SK-N-SH (cell line): ENCODE data around the gene OVCH2. TPM values are rescaled to one million over a fixed set of nuclear protein-coding genes. Genes with fewer than 3 reads are reported as not detected.

ENCODE experiments used
- CTCF ChIA-PET: fragments of 300-600, 350-600 bp; formaldehyde crosslinking; extraction: SDS; loops from one replicate; lab custom pipeline; 2021; lab: Yijun Ruan, JAX
- POLR2A ChIA-PET: fragments of 350-600 bp; sonication (Branson Sonifier 250); formaldehyde crosslinking; extraction: SDS; loops from one replicate; lab custom pipeline; 2020; ENCODE audit warnings: antibody characterized with exemption, inconsistent platforms; lab: Yijun Ruan, JAX
- DNase-seq: peaks from one replicate; pipeline ENCODE4 v3.0.0; 2012
- H2AFZ ChIP-seq: fragments of 200-600 bp; sonication (generic); 2 replicates; pipeline ENCODE4 v1.8.1; 2016; ENCODE audit warnings: antibody characterized with exemption, mild to moderate bottlenecking, low read depth
- H3F3A ChIP-seq: fragments of 200-600 bp; sonication (generic); replicated peaks from 2 replicates; pipeline ENCODE3; 2016; ENCODE audit warnings: antibody characterized with exemption, mild to moderate bottlenecking; ENCODE audit not compliant: insufficient read depth
- H3K27ac ChIP-seq, 2 experiments: fragments of 200-500 bp in 1 of 2; fragments of 200-600 bp in 1 of 2; sonication (Bioruptor generic) in 1 of 2; sonication (generic), shearing (Covaris generic) in 1 of 2; 2 replicates each; pipeline versions ENCODE4 v1.5.1 to v1.6.1; 2014 to 2016; ENCODE audit warnings: low read depth in 2 of 2, inconsistent platforms in 1 of 2, low read length in 1 of 2, mild to moderate bottlenecking in 1 of 2, mixed read lengths in 1 of 2
- H3K27me3 ChIP-seq: fragments of 200-600 bp; sonication (generic), shearing (Covaris generic); 2 replicates; pipeline ENCODE4 v1.6.1; 2016; ENCODE audit warnings: mixed run types; ENCODE audit not compliant: insufficient read depth
- H3K36me3 ChIP-seq, 2 experiments: fragments of 200-500 bp in 1 of 2; fragments of 200-600 bp in 1 of 2; sonication (Bioruptor generic) in 1 of 2; sonication (generic) in 1 of 2; replicated peaks in 1 of 2; 2 replicates each; pipeline versions ENCODE3 to v1.5.1; 2014 to 2016; ENCODE audit warnings: low read length in 1 of 2, mild to moderate bottlenecking in 1 of 2; ENCODE audit not compliant: insufficient read depth in 2 of 2, control insufficient read depth in 1 of 2
- H3K4me1 ChIP-seq, 2 experiments: fragments of 200-500 bp in 1 of 2; fragments of 200-600 bp in 1 of 2; sonication (Bioruptor generic) in 1 of 2; sonication (generic), shearing (Covaris generic) in 1 of 2; 2 replicates each; pipeline versions ENCODE4 v1.5.1 to v1.6.1; 2014 to 2016; ENCODE audit warnings: low read depth in 1 of 2, low read length in 1 of 2, mixed run types in 1 of 2; ENCODE audit not compliant: insufficient read depth in 2 of 2, control insufficient read depth in 1 of 2
- H3K4me2 ChIP-seq: fragments of 200-600 bp; sonication (generic), shearing (Covaris generic); 2 replicates; pipeline ENCODE4 v1.6.1; 2017; ENCODE audit warnings: mixed run types
- H3K4me3 ChIP-seq, 2 experiments: fragments of 200-500 bp in 1 of 2; fragments of 200-600 bp in 1 of 2; sonication (Bioruptor generic) in 1 of 2; sonication (generic), shearing (Covaris generic) in 1 of 2; 2 replicates each; pipeline versions ENCODE4 v1.5.1 to v1.8.1; 2014 to 2016; ENCODE audit warnings: low read depth in 2 of 2, inconsistent platforms in 1 of 2, low read length in 1 of 2, mild to moderate bottlenecking in 1 of 2, mixed read lengths in 1 of 2, moderate library complexity in 1 of 2
- H3K79me2 ChIP-seq: fragments of 200-600 bp; sonication (generic); 2 replicates; pipeline ENCODE4 v1.8.1; 2017; ENCODE audit warnings: mild to moderate bottlenecking; ENCODE audit not compliant: insufficient read depth
- H3K9ac ChIP-seq: fragments of 200-600 bp; sonication (generic); 2 replicates; pipeline ENCODE4 v1.6.1; 2017; ENCODE audit warnings: mixed run types
- H3K9me2 ChIP-seq: fragments of 200-600 bp; sonication (generic); 2 replicates; pipeline ENCODE4 v1.6.1; 2017; ENCODE audit warnings: mixed run types
- H3K9me3 ChIP-seq: fragments of 200-600 bp; sonication (generic); 2 replicates; pipeline ENCODE4 v1.6.1; 2017; ENCODE audit warnings: mixed run types, mild to moderate bottlenecking, moderate library complexity
- H4K20me1 ChIP-seq: fragments of 200-600 bp; sonication (generic); 2 replicates; pipeline ENCODE4 v1.6.1; 2017; ENCODE audit warnings: mild to moderate bottlenecking, mixed run types; ENCODE audit not compliant: insufficient read depth
- CHD2 ChIP-seq: fragments of 150-350 bp; IDR thresholded peaks from 2 replicates; pipeline ENCODE4 v1.6.1; 2018; ENCODE audit warnings: low read length; ENCODE audit not compliant: partially characterized antibody
- CTCF ChIP-seq: fragments of 200-600 bp; sonication (generic); IDR thresholded peaks from 2 replicates; pipeline ENCODE4 v1.6.1; 2017; ENCODE audit warnings: antibody characterized with exemption, mild to moderate bottlenecking, moderate library complexity
- EP300 ChIP-seq, 2 experiments: IDR thresholded peaks; 2 replicates each; pipeline versions ENCODE4 v1.4.0 to v1.6.1; 2012; ENCODE audit warnings: borderline replicate concordance in 1 of 2, low read depth in 1 of 2, low read length in 1 of 2
- FOSL2 ChIP-seq: IDR thresholded peaks from 2 replicates; pipeline ENCODE4 v1.4.0; 2012; ENCODE audit warnings: low read depth, mild to moderate bottlenecking, moderate library complexity, borderline replicate concordance
- FOXM1 ChIP-seq: IDR thresholded peaks from 2 replicates; pipeline ENCODE4 v1.4.0; 2012; ENCODE audit warnings: low read depth, mild to moderate bottlenecking
- JUND ChIP-seq: IDR thresholded peaks from 2 replicates; pipeline ENCODE4 v1.4.0; 2012
- MAX ChIP-seq: IDR thresholded peaks from 2 replicates; pipeline ENCODE4 v1.4.0; 2012; ENCODE audit warnings: low read depth
- PBX3 ChIP-seq: IDR thresholded peaks from 2 replicates; pipeline ENCODE4; 2012
- POLR2AphosphoS5 ChIP-seq: IDR thresholded peaks from 2 replicates; pipeline ENCODE4 v1.6.1; 2012; ENCODE audit warnings: low read depth, low read length
- RAD21 ChIP-seq: IDR thresholded peaks from 2 replicates; pipeline ENCODE4 v1.6.1; 2012; ENCODE audit warnings: mild to moderate bottlenecking, low read length
- RCOR1 ChIP-seq: fragments of 150-350 bp; IDR thresholded peaks from 2 replicates; pipeline ENCODE4 v1.6.1; 2017; ENCODE audit warnings: antibody characterized with exemption, low read length
- RXRA ChIP-seq: IDR thresholded peaks from 2 replicates; pipeline ENCODE4 v1.4.0; 2012; ENCODE audit warnings: low read depth, mild to moderate bottlenecking, borderline replicate concordance
- TCF12 ChIP-seq: IDR thresholded peaks from 2 replicates; pipeline ENCODE4 v1.4.0; 2012
- USF2 ChIP-seq: fragments of 150-350 bp; IDR thresholded peaks from 2 replicates; pipeline ENCODE4 v1.6.1; 2017; ENCODE audit warnings: antibody characterized with exemption, low read length, low read depth, borderline replicate concordance
- YY1 ChIP-seq: IDR thresholded peaks from 2 replicates; pipeline ENCODE4 v1.4.0; 2012; ENCODE audit warnings: low read depth, mild to moderate bottlenecking
- WGBS: methylation state at CpG from one replicate; pipeline ENCODE4 v1.1.6; 2017; ENCODE audit warnings: low lambda C conversion rate; 5-methylcytosine and 5-hydroxymethylcytosine counted together
- polyA plus RNA-seq, 3 experiments: library from polyadenylated mRNA; depleted of rRNA; stranded (reverse); fragments of >200 nt; gene quantifications; 2 replicates each; pipeline ENCODE4 v1.2.3, GENCODE V29; 2012

Gene OVCH2
- polyA plus RNA-seq, 1 of the 3 experiments (the other 2 are of a cell fraction) = not detected

GRCh38 chr11:7683571-7683970, 22.7 kb downstream of the OVCH2 start:
- CTCF ChIA-PET = interaction anchor here (1.2 to 1.5 kb wide), 3 partner anchors 14 to 150 kb away, joined by 3 to 4 read pairs (median 3); no protein-coding TSS in a partner anchor
- no peaks in the 10 kb centered on the region for H3K4me1 ChIP-seq

More at GRCh38 chr11:7683571-7683970, 22.7 kb downstream of the OVCH2 start:
- Histone ChIP-seq H3K4me3 (no peak overlapping the region), H3K9me2 (no peaks in the 10 kb centered on the region), H3K4me2 (no peak overlapping the region), H3K79me2 (no peaks in the 10 kb centered on the region), H3K9me3 (no peaks in the 10 kb centered on the region), H2AFZ (no peak overlapping the region), H3K36me3 (no peaks in the 10 kb centered on the region), H3K27ac (no peak overlapping the region), H3F3A (no peaks in the 10 kb centered on the region), H3K27me3 (peaks cover 14% of the 10 kb centered on the region; the same call in 1 of the 2 replicates), H4K20me1 (no peaks in the 10 kb centered on the region), H3K9ac (no peak overlapping the region)
- POLR2A ChIA-PET = no interaction called here
- WGBS = 29% methylated on average over 2 of the region's 2 CpGs
- DNase-seq = no peak
- TF ChIP-seq PBX3 (no peak), CHD2 (no peak), YY1 (no peak), TCF12 (no peak), FOXM1 (no peak), POLR2AphosphoS5 (no peak), USF2 (no peak), FOSL2 (no peak), JUND (no peak), RAD21 (no peak), CTCF (no peak), MAX (no peak), EP300 (IDR thresholded peaks at IDR 0.05; ENCODE audit: borderline replicate concordance in 1 of 2, low read depth in 1 of 2, low read length in 1 of 2) (no peak), RCOR1 (no peak), RXRA (no peak)
